GM19397 (cell line): ENCODE results near the gene RIN2.
"Not testable (repeated sequence)": the region's sequence is repeated elsewhere in the genome, so short reads cannot be mapped to it uniquely, and the experiment has no call there.

Source experiments
- ATAC-seq: cut with Tn5 transposase; IDR thresholded peaks from one replicate; pipeline ENCODE4 v1.9.1; 2021; ENCODE audit warnings: mild to moderate bottlenecking, moderate library complexity; ENCODE audit not compliant: unreplicated experiment

Gene RIN2

GRCh38 chr20:19738951-19739350, 19.1 kb upstream of the RIN2 start:
- no peak for ATAC-seq

DNA sequence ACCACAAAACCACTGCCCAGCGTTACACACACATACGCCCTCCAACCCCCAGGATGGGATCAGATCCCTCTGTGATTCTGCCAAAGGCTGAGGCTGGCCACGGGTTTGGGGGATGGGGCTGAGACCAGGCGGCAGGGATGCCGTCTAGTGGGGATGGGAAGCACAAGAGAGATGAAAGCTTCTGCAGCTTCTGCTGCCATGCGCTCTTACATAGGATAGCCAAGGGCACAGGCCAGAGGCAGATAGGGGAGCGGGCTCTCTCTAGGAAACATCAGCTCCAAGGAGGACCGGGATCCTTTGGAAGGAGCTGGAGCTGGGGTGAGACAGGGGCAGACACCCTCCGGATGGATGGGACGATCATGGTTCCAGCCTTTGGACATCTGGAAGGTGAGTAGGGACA, 18.7 kb upstream of the RIN2 start:
- no peak for ATAC-seq

DNA sequence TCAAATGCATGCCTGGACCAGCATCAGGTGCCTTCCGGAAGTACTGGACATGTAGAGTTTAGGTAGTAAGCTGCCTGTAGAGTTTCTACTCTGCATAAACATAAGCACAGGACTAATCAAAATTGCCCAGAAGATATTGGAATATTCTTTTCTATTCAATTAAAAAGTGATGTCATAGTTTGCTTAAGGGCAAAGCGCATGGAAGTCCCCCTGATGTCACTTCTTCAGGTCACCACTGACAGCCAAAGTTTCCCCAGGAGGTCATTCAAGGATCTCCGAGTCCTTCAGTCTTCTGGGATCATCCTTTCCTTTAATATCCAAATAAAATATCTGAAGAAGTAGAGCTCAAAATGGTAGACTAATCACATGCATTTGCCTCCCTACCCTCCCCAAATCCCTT, 17.5 kb upstream of the RIN2 start:
- no peak for ATAC-seq

- ATAC-seq = no peak
Observed at GRCh38 chr20:19741924-19742323, 16.1 kb upstream of the RIN2 start.

GRCh38 chr20:19742974-19743639, 15.0 kb upstream of the RIN2 start:
- ATAC-seq = no peak

- no peak for ATAC-seq
Observed at GRCh38 chr20:19743640-19743995, 14.4 kb upstream of the RIN2 start.

GRCh38 chr20:19745106-19745505, 13.0 kb upstream of the RIN2 start:
- no peak for ATAC-seq

- ATAC-seq = no peak
Observed at GRCh38 chr20:19745584-19745983, 12.5 kb upstream of the RIN2 start.

DNA sequence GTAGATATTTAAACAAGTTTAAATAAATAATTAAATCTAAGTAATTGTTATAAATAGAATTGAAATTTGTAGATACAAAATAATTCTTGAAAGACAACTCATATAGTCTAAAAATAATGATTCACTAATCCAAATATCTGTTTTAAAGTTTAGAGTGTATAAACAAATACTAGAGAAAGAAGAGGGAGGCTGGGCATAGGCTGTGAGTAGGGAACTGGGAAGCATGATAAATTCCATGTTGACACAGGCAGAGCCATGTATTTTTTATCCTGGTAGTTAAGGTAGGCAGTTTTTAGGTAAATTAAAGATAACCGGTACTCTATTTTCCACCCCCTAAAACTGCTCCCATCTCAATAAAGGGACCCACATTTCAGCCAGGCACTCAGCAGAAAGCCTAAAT, 11.7 kb upstream of the RIN2 start:
- ATAC-seq = no peak

DNA sequence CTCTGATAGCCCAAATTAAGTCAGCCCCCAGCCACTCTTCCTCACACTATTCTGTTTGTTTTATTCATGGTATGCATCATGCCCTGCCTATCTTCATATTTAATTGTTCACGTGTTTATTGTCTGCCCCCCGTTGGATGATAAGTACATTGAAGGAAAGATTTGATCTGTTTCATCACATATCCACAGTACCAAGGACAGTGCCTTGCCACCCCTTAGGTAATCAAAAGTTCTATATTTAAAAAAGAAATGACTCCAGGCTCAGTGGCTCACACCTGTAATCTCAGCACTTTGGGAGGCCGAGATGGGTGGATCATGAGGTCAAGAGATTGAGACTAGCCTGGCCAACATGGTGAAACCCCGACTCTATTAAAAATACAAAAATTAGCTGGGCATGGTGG, 10.2 kb upstream of the RIN2 start:
- no peak for ATAC-seq

GRCh38 chr20:19748681-19749080, 9.4 kb upstream of the RIN2 start:
- no peak for ATAC-seq

- no peak for ATAC-seq
Observed at GRCh38 chr20:19749618-19750071, 8.4 kb upstream of the RIN2 start.

- no peak for ATAC-seq
Observed at GRCh38 chr20:19750101-19750606, 7.9 kb upstream of the RIN2 start.

- ATAC-seq = no peak
Observed at GRCh38 chr20:19750907-19751636, 7.0 kb upstream of the RIN2 start.

GRCh38 chr20:19754201-19754600, 3.9 kb upstream of the RIN2 start:
- ATAC-seq = not testable (repeated sequence)

DNA sequence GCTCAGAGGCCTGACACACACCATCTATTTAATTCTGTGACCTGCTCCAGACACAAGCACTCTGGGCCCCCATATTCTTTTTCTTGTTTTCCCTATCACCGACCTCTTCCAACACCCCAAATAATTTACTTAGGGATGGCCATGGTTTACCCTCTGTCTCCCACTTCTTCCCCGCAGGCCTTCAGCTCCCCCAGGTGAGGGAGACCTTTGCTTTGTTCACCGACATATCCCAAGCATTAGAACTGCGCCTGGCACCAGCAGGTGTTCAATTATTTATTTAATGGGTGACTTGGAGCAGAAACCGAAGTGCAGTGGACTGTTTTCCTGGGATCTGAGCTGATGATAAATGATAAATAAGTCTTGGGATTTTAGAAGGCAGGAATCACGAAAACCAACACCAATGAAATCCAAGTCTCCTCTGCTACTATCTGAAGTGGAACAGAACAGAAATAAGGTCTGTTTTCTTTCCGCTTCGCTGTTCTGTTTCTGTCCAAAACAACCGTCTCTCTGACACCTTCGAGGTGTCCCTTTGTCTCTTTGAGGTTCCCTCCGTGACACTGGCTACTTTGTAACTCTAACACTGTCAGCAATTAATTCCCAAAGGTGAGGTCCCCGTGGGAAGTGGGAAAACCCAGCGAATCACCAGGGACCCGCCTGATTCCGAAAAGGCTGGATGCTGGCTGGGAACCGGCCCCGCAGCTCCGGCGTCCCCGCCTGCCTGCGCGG, 1.1 kb upstream of the RIN2 start:
- no peak for ATAC-seq

- ATAC-seq = no peak
Observed at GRCh38 chr20:19757487-19758132, 448 bp upstream of the RIN2 start.

- no peak for ATAC-seq
Observed at GRCh38 chr20:19758501-19759331, 658 bp downstream of the RIN2 start.

- no peak for ATAC-seq
Observed at GRCh38 chr20:19760371-19760721, 2.3 kb downstream of the RIN2 start.

- no peak for ATAC-seq
Observed at GRCh38 chr20:19761326-19761725, 3.3 kb downstream of the RIN2 start.

DNA sequence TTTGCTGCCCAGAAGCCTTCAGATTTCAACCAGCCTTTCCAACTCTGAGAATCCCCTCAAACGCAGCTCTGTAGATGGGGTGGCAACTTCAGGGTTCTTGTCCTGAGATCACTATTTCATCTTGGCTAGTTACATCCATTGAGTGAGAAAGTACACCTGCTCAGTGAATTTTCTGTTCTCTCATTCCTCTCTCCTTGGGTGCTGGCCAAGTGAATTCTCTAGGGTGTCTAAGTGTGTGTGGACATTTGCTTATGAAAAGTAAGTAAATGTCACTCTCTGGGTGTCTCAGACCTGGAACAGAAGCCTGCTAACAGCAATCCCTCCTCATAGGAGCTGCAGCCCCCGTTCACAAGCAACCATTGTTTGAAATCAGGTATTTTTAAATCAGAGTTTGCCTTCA, 3.8 kb downstream of the RIN2 start:
- ATAC-seq = no peak
